GM23338 (cell line): ENCODE data around the gene POLR2B. TPM values are rescaled to one million over a fixed set of nuclear protein-coding genes. Genes with fewer than 3 reads are reported as not detected.

ENCODE experiments used
- ATAC-seq: fragments of 200-7000 bp; cut with Tn5 transposase; 3 replicates; pipeline ENCODE4 v1.9.1; 2020
- DNase-seq: peaks from one replicate; pipeline ENCODE4 v3.0.0-alpha.2; 2015; ENCODE audit warnings: low spot score
- H2AFZ ChIP-seq: fragments of 200-600 bp; sonication (generic); 2 replicates; pipeline ENCODE4 v1.8.0; 2016; ENCODE audit warnings: antibody characterized with exemption, mild to moderate bottlenecking, moderate library complexity
- H3F3A ChIP-seq: fragments of 200-600 bp; sonication (generic); replicated peaks from 2 replicates; pipeline ENCODE4 v1.8.0; 2017; ENCODE audit warnings: antibody characterized with exemption, mixed run types, low read depth
- H3K27ac ChIP-seq: fragments of 200-600 bp; sonication (generic); 2 replicates; pipeline ENCODE4 v1.6.1; 2016; ENCODE audit warnings: low read depth
- H3K27me3 ChIP-seq: fragments of 200-600 bp; sonication (generic); 2 replicates; pipeline ENCODE4 v1.8.0; 2016; ENCODE audit warnings: mild to moderate bottlenecking, mixed run types, moderate library complexity; ENCODE audit not compliant: insufficient read depth
- H3K36me3 ChIP-seq: fragments of 200-600 bp; sonication (generic); 2 replicates; pipeline ENCODE4 v1.8.0; 2016; ENCODE audit warnings: mild to moderate bottlenecking; ENCODE audit not compliant: insufficient read depth
- H3K4me1 ChIP-seq: fragments of 200-600 bp; sonication (generic); 2 replicates; pipeline ENCODE4 v1.8.0; 2016; ENCODE audit warnings: mild to moderate bottlenecking, moderate library complexity; ENCODE audit not compliant: insufficient read depth
- H3K4me2 ChIP-seq: fragments of 200-600 bp; sonication (generic); 2 replicates; pipeline ENCODE4 v1.7.1; 2017; ENCODE audit warnings: mixed run types
- H3K4me3 ChIP-seq: fragments of 200-600 bp; sonication (generic); 2 replicates; pipeline ENCODE4 v1.6.1; 2016; ENCODE audit warnings: mixed run types
- H3K79me2 ChIP-seq: fragments of 200-600 bp; sonication (generic); replicated peaks from 2 replicates; pipeline ENCODE4 v1.8.0; 2017; ENCODE audit warnings: mild to moderate bottlenecking; ENCODE audit not compliant: insufficient read depth
- H3K9me2 ChIP-seq: fragments of 200-600 bp; sonication (generic); 2 replicates; pipeline ENCODE4 v1.8.0; 2017; ENCODE audit not compliant: insufficient read depth
- H4K20me1 ChIP-seq: fragments of 200-600 bp; sonication (generic); replicated peaks from 2 replicates; pipeline ENCODE4 v1.8.0; 2017; ENCODE audit warnings: mild to moderate bottlenecking; ENCODE audit not compliant: insufficient read depth
- H3K27ac Mint-ChIP-seq: 2 replicates; pipeline ENCODE4 v1.8.0; 2020; ENCODE audit warnings: inconsistent platforms, mild to moderate bottlenecking, moderate library complexity, mixed read lengths
- H3K27me3 Mint-ChIP-seq: 3 replicates; pipeline ENCODE4 v1.8.0; 2022; ENCODE audit warnings: low read depth, mild to moderate bottlenecking, moderate library complexity, mixed read lengths, inconsistent platforms; ENCODE audit not compliant: insufficient read depth, poor library complexity
- H3K36me3 Mint-ChIP-seq: 3 replicates; pipeline ENCODE4 v1.8.0; 2021; ENCODE audit warnings: low read depth, mild to moderate bottlenecking, inconsistent platforms, moderate library complexity, mixed read lengths
- H3K4me1 Mint-ChIP-seq: 3 replicates; pipeline ENCODE4 v1.8.0; 2020; ENCODE audit warnings: mild to moderate bottlenecking, inconsistent platforms, mixed read lengths
- H3K4me3 Mint-ChIP-seq: 3 replicates; pipeline ENCODE4 v1.8.0; 2021; ENCODE audit warnings: moderate library complexity, mild to moderate bottlenecking, inconsistent platforms, mixed read lengths
- H3K9me3 Mint-ChIP-seq: 3 replicates; pipeline ENCODE4 v1.8.0; 2020; ENCODE audit warnings: moderate library complexity, mild to moderate bottlenecking, inconsistent platforms, mixed read lengths
- CREB1 ChIP-seq: fragments of 250-450 bp; sonication (Bioruptor Pico); IDR thresholded peaks from 2 replicates; pipeline ENCODE4 v1.5.0; 2020; ENCODE audit warnings: low read depth, mild to moderate bottlenecking, moderate library complexity
- EZH2 ChIP-seq: fragments of 200-600 bp; sonication (generic); IDR thresholded peaks from one replicate; pipeline ENCODE4 v1.8.0; 2017; ENCODE audit warnings: antibody characterized with exemption, mild to moderate bottlenecking, low read depth; ENCODE audit not compliant: unreplicated experiment
- JUNB ChIP-seq: IDR thresholded peaks from one replicate; pipeline ENCODE4 v1.6.1; 2016; ENCODE audit warnings: antibody characterized with exemption; ENCODE audit not compliant: unreplicated experiment
- NANOG ChIP-seq: IDR thresholded peaks from 2 replicates; pipeline ENCODE4 v1.6.1; 2016; ENCODE audit warnings: antibody characterized with exemption, borderline replicate concordance
- POLR2AphosphoS5 ChIP-seq: IDR thresholded peaks from 2 replicates; pipeline ENCODE4 v1.6.1; 2016; ENCODE audit warnings: antibody characterized with exemption, low read depth
- ZNF114 ChIP-seq: fragments of 250-450 bp; sonication (Bioruptor Pico); IDR thresholded peaks from 2 replicates; pipeline ENCODE4 v1.5.0; 2020; ENCODE audit warnings: mild to moderate bottlenecking, moderate library complexity
- ZNF331 ChIP-seq: fragments of 250-450 bp; sonication (Bioruptor Pico); IDR thresholded peaks from 2 replicates; pipeline ENCODE4 v1.5.0; 2020; ENCODE audit warnings: low read depth, mild to moderate bottlenecking, moderate library complexity
- polyA plus RNA-seq: library from polyadenylated mRNA; unstranded; fragments of >200 nt; fragmentation: Nextera tagmentation; extraction: Ambion mirVana; gene quantifications from 2 replicates; pipeline ENCODE4 v1.2.1, GENCODE V29; 2016
- total RNA-seq: library from RNA; depleted of rRNA; stranded (reverse); fragments of >200 nt; shearing (Covaris generic); gene quantifications from 2 replicates; pipeline ENCODE4 v1.2.3, GENCODE V29; 2014
- TF ChIP-seq, protein P1 (sequence below): IDR thresholded peaks from 2 replicates; pipeline ENCODE4 v1.6.1; 2016; ENCODE audit warnings: antibody characterized with exemption
- TF ChIP-seq, protein P2 (sequence below): fragments of 250-450 bp; sonication (Bioruptor Pico); IDR thresholded peaks from 2 replicates; pipeline ENCODE4 v1.5.0; 2020; ENCODE audit warnings: mild to moderate bottlenecking, moderate library complexity

The POLR2B gene
- total and polyA plus RNA-seq, 2 experiments from 2014 or later, result 56.5 to 165 TPM

DNA sequence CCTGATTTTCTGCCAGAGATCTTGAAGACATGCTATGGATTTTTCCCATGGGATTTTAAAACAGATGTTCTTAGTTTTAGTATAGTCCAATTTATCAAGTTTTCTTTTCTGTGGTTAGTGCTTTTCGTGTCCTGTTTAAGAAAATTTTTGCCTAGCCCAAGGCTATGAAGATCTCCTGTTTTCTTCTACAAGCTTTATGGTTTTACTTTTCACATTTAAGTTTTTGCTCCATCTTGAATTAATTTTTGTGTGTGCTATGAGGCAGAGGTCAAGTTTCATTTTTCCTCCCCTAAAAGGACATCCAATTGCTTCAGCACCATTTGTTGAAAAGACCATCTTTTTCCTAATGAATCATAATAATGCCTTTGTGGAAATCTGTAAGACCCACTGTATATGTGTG lies 65.6 kb downstream of the POLR2B start:
- Mint-ChIP-seq H3K27me3 (peaks cover 3% of the 10 kb centered on the region), H3K4me1 (peaks cover 4% of the 10 kb centered on the region; the same call in 1 of the 3 replicates), H3K4me3 (no peak overlapping the region), H3K36me3 (no peaks in the 10 kb centered on the region), H3K9me3 (peaks cover 7% of the 10 kb centered on the region; the same call in 2 of the 3 replicates), H3K27ac (no peak overlapping the region)
- H3K27ac ChIP-seq, result no peak overlapping the region
- no peaks in the 10 kb centered on the region for H3F3A ChIP-seq
- no peak for TF ChIP-seq JUNB
- no peak for TF ChIP-seq NANOG
- no peak for TF ChIP-seq POLR2AphosphoS5
- no peak for TF ChIP-seq EZH2
- TF ChIP-seq CREB1 (CRISPR knock-in tag), result no peak
- TF ChIP-seq, protein P1, sequence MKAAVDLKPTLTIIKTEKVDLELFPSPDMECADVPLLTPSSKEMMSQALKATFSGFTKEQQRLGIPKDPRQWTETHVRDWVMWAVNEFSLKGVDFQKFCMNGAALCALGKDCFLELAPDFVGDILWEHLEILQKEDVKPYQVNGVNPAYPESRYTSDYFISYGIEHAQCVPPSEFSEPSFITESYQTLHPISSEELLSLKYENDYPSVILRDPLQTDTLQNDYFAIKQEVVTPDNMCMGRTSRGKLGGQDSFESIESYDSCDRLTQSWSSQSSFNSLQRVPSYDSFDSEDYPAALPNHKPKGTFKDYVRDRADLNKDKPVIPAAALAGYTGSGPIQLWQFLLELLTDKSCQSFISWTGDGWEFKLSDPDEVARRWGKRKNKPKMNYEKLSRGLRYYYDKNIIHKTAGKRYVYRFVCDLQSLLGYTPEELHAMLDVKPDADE, result no peak
- TF ChIP-seq, protein P2, sequence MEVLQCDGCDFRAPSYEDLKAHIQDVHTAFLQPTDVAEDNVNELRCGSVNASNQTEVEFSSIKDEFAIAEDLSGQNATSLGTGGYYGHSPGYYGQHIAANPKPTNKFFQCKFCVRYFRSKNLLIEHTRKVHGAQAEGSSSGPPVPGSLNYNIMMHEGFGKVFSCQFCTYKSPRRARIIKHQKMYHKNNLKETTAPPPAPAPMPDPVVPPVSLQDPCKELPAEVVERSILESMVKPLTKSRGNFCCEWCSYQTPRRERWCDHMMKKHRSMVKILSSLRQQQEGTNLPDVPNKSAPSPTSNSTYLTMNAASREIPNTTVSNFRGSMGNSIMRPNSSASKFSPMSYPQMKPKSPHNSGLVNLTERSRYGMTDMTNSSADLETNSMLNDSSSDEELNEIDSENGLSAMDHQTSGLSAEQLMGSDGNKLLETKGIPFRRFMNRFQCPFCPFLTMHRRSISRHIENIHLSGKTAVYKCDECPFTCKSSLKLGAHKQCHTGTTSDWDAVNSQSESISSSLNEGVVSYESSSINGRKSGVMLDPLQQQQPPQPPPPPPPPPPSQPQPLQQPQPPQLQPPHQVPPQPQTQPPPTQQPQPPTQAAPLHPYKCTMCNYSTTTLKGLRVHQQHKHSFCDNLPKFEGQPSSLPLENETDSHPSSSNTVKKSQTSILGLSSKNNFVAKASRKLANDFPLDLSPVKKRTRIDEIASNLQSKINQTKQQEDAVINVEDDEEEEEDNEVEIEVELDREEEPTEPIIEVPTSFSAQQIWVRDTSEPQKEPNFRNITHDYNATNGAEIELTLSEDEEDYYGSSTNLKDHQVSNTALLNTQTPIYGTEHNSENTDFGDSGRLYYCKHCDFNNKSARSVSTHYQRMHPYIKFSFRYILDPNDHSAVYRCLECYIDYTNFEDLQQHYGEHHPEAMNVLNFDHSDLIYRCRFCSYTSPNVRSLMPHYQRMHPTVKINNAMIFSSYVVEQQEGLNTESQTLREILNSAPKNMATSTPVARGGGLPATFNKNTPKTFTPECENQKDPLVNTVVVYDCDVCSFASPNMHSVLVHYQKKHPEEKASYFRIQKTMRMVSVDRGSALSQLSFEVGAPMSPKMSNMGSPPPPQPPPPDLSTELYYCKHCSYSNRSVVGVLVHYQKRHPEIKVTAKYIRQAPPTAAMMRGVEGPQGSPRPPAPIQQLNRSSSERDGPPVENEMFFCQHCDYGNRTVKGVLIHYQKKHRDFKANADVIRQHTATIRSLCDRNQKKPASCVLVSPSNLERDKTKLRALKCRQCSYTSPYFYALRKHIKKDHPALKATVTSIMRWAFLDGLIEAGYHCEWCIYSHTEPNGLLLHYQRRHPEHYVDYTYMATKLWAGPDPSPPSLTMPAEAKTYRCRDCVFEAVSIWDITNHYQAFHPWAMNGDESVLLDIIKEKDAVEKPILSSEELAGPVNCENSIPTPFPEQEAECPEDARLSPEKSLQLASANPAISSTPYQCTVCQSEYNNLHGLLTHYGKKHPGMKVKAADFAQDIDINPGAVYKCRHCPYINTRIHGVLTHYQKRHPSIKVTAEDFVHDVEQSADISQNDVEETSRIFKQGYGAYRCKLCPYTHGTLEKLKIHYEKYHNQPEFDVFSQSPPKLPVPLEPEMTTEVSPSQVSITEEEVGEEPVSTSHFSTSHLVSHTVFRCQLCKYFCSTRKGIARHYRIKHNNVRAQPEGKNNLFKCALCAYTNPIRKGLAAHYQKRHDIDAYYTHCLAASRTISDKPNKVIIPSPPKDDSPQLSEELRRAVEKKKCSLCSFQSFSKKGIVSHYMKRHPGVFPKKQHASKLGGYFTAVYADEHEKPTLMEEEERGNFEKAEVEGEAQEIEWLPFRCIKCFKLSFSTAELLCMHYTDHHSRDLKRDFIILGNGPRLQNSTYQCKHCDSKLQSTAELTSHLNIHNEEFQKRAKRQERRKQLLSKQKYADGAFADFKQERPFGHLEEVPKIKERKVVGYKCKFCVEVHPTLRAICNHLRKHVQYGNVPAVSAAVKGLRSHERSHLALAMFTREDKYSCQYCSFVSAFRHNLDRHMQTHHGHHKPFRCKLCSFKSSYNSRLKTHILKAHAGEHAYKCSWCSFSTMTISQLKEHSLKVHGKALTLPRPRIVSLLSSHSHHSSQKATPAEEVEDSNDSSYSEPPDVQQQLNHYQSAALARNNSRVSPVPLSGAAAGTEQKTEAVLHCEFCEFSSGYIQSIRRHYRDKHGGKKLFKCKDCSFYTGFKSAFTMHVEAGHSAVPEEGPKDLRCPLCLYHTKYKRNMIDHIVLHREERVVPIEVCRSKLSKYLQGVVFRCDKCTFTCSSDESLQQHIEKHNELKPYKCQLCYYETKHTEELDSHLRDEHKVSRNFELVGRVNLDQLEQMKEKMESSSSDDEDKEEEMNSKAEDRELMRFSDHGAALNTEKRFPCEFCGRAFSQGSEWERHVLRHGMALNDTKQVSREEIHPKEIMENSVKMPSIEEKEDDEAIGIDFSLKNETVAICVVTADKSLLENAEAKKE (CRISPR knock-in tag), result no peak
- no peak for TF ChIP-seq ZNF331
- no peak for TF ChIP-seq ZNF114 (CRISPR knock-in tag)
- 0 out of 2 replicates have a peak, but pooled peaks cover 3% of the 10 kb centered on the region for H3K9me2 ChIP-seq
- DNase-seq (no peak), ATAC-seq (no peak)
- no peaks in the 10 kb centered on the region for H3K36me3 ChIP-seq
- no peaks in the 10 kb centered on the region for H3K27me3 ChIP-seq
- no peak overlapping the region for H3K4me3 ChIP-seq
- peak overlapping the region; percentile 39; the same call in 1 of the 2 replicates for H2AFZ ChIP-seq
- no peaks in the 10 kb centered on the region for H3K4me1 ChIP-seq
- H3K79me2 ChIP-seq, result no peaks in the 10 kb centered on the region
- H4K20me1 ChIP-seq, result no peaks in the 10 kb centered on the region
- no peak overlapping the region for H3K4me2 ChIP-seq
